HEK293 (cell line): ENCODE data around the gene ITPKA.
A peak's percentile ranks its signal among the peaks of the same experiment; 100 is the strongest.

Experiments used
- GLIS2 ChIP-seq: fragments of 450-650 bp; formaldehyde crosslinking; IDR thresholded peaks from 2 replicates; pipeline ENCODE4 v1.5.1; 2016; ENCODE audit warnings: missing biosample characterization, missing genetic modification characterization
- IKZF3 ChIP-seq: fragments of 450-650 bp; IDR thresholded peaks from 2 replicates; pipeline ENCODE4 v1.5.0; 2018; ENCODE audit warnings: missing biosample characterization, mild to moderate bottlenecking, missing genetic modification characterization, moderate library complexity
- KLF10 ChIP-seq: fragments of 450-650 bp; IDR thresholded peaks from 2 replicates; pipeline ENCODE4 v1.5.1; 2018; ENCODE audit warnings: missing biosample characterization, mild to moderate bottlenecking, missing genetic modification characterization
- KLF16 ChIP-seq: fragments of 450-650 bp; formaldehyde crosslinking; IDR thresholded peaks from 2 replicates; pipeline ENCODE4 v1.5.1; 2017; ENCODE audit warnings: missing biosample characterization, missing genetic modification characterization
- KLF8 ChIP-seq: fragments of 450-650 bp; formaldehyde crosslinking; IDR thresholded peaks from 2 replicates; pipeline ENCODE4 v1.5.1; 2016; ENCODE audit warnings: missing biosample characterization, missing genetic modification characterization
- PRDM1 ChIP-seq: fragments of 450-650 bp; formaldehyde crosslinking; IDR thresholded peaks from 2 replicates; pipeline ENCODE4; 2016; ENCODE audit warnings: missing biosample characterization, missing genetic modification characterization
- PRDM10 ChIP-seq: fragments of 450-650 bp; formaldehyde crosslinking; IDR thresholded peaks from 2 replicates; pipeline ENCODE4 v1.5.1; 2016; ENCODE audit warnings: missing biosample characterization, missing genetic modification characterization
- SP3 ChIP-seq: fragments of 450-650 bp; formaldehyde crosslinking; IDR thresholded peaks from 2 replicates; pipeline ENCODE4 v1.5.1; 2016; ENCODE audit warnings: missing biosample characterization, missing genetic modification characterization
- ZBTB7A ChIP-seq: fragments of 450-650 bp; formaldehyde crosslinking; IDR thresholded peaks from 2 replicates; pipeline ENCODE4 v1.5.1; 2016; ENCODE audit warnings: low read depth, missing biosample characterization, missing genetic modification characterization
- ZEB2 ChIP-seq: fragments of 450-650 bp; formaldehyde crosslinking; IDR thresholded peaks from 2 replicates; pipeline ENCODE4 v1.5.1; 2016; ENCODE audit warnings: missing biosample characterization, missing genetic modification characterization
- ZNF335 ChIP-seq: fragments of 450-650 bp; formaldehyde crosslinking; conservative IDR thresholded peaks from 2 replicates; pipeline ENCODE4 v1.5.1; 2016; ENCODE audit warnings: missing biosample characterization, missing genetic modification characterization
- ZNF341 ChIP-seq: fragments of 450-650 bp; formaldehyde crosslinking; IDR thresholded peaks from 2 replicates; pipeline ENCODE4; 2016; ENCODE audit warnings: low read depth, missing biosample characterization, missing genetic modification characterization
- ZNF366 ChIP-seq: fragments of 450-650 bp; formaldehyde crosslinking; conservative IDR thresholded peaks from 2 replicates; pipeline ENCODE4 v1.5.1; 2016; ENCODE audit warnings: missing biosample characterization, missing genetic modification characterization
- ZNF394 ChIP-seq: fragments of 450-650 bp; formaldehyde crosslinking; IDR thresholded peaks from 2 replicates; pipeline ENCODE4 v1.5.1; 2016; ENCODE audit warnings: missing biosample characterization, missing genetic modification characterization, mild to moderate bottlenecking, moderate library complexity, borderline replicate concordance
- ZNF501 ChIP-seq: fragments of 450-650 bp; formaldehyde crosslinking; IDR thresholded peaks from 2 replicates; pipeline ENCODE4 v1.5.1; 2016; ENCODE audit warnings: missing biosample characterization, missing genetic modification characterization
- ZNF610 ChIP-seq: fragments of 450-650 bp; formaldehyde crosslinking; IDR thresholded peaks from 2 replicates; pipeline ENCODE4 v1.5.1; 2016; ENCODE audit warnings: missing biosample characterization, missing genetic modification characterization, borderline replicate concordance
- ZNF623 ChIP-seq: fragments of 450-650 bp; formaldehyde crosslinking; IDR thresholded peaks from 2 replicates; pipeline ENCODE4 v1.5.1; 2016; ENCODE audit warnings: missing biosample characterization, missing genetic modification characterization
- ZNF692 ChIP-seq: fragments of 450-650 bp; formaldehyde crosslinking; IDR thresholded peaks from 2 replicates; pipeline ENCODE4 v1.5.1; 2016; ENCODE audit warnings: missing biosample characterization, missing genetic modification characterization
- ZNF843 ChIP-seq: fragments of 450-650 bp; formaldehyde crosslinking; IDR thresholded peaks from 2 replicates; pipeline ENCODE4 v1.5.1; 2016; ENCODE audit warnings: missing biosample characterization, missing genetic modification characterization
- ZSCAN23 ChIP-seq: fragments of 450-650 bp; formaldehyde crosslinking; IDR thresholded peaks from 2 replicates; pipeline ENCODE4 v1.5.1; 2016; ENCODE audit warnings: missing biosample characterization, missing genetic modification characterization
- TF ChIP-seq, protein P1 (sequence below): fragments of 450-650 bp; formaldehyde crosslinking; IDR thresholded peaks from 2 replicates; pipeline ENCODE4 v1.5.1; 2017; ENCODE audit warnings: missing biosample characterization, missing genetic modification characterization
- TF ChIP-seq, protein P2 (sequence below): fragments of 450-650 bp; formaldehyde crosslinking; IDR thresholded peaks from 2 replicates; pipeline ENCODE4 v1.5.1; 2016; ENCODE audit warnings: missing biosample characterization, missing genetic modification characterization, borderline replicate concordance
- TF ChIP-seq, protein P3 (sequence below): fragments of 450-650 bp; formaldehyde crosslinking; IDR thresholded peaks from 2 replicates; pipeline ENCODE4 v1.5.1; 2016; ENCODE audit warnings: missing biosample characterization, missing genetic modification characterization

Gene ITPKA

DNA sequence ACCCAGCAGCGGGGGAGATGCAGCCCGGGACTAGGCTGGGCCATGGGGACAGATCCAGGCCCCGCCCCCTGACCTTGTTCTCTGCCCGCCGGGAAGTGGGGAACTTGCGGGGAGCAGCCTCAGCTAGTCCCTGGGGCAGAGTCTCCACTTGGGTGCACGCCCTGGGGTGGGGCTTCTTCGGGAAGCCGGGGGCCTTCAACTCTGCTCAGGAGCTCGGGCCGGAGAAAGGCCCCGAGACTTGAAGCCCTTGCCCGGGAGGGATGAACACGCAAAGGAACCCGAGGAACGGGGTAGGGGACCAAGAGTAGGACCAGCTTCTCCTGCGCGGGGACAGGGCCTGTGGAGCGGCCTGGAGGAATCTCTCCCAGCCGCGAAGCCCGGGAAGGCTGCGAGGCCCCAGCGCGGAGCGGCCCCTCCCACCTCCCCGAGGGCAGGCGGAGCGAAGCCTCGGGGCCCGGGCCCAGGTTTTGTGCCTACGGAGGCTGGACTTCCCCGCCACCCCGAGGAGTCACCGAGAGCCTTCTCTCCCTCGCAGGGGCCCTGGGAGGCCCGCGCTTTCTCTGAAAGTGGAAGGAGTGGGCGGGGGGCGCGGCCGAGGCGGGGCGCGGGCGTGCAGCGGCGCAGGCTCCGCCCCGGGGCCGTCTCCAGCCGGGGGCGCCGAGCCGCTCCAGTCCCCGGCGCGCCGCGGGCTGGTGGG is at the start of gene ITPKA (continued):
- TF ChIP-seq, protein P1, sequence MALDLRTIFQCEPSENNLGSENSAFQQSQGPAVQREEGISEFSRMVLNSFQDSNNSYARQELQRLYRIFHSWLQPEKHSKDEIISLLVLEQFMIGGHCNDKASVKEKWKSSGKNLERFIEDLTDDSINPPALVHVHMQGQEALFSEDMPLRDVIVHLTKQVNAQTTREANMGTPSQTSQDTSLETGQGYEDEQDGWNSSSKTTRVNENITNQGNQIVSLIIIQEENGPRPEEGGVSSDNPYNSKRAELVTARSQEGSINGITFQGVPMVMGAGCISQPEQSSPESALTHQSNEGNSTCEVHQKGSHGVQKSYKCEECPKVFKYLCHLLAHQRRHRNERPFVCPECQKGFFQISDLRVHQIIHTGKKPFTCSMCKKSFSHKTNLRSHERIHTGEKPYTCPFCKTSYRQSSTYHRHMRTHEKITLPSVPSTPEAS = 0 out of 2 replicates have a peak, but pooled peaks have one; percentile 13
- TF ChIP-seq, protein P2, sequence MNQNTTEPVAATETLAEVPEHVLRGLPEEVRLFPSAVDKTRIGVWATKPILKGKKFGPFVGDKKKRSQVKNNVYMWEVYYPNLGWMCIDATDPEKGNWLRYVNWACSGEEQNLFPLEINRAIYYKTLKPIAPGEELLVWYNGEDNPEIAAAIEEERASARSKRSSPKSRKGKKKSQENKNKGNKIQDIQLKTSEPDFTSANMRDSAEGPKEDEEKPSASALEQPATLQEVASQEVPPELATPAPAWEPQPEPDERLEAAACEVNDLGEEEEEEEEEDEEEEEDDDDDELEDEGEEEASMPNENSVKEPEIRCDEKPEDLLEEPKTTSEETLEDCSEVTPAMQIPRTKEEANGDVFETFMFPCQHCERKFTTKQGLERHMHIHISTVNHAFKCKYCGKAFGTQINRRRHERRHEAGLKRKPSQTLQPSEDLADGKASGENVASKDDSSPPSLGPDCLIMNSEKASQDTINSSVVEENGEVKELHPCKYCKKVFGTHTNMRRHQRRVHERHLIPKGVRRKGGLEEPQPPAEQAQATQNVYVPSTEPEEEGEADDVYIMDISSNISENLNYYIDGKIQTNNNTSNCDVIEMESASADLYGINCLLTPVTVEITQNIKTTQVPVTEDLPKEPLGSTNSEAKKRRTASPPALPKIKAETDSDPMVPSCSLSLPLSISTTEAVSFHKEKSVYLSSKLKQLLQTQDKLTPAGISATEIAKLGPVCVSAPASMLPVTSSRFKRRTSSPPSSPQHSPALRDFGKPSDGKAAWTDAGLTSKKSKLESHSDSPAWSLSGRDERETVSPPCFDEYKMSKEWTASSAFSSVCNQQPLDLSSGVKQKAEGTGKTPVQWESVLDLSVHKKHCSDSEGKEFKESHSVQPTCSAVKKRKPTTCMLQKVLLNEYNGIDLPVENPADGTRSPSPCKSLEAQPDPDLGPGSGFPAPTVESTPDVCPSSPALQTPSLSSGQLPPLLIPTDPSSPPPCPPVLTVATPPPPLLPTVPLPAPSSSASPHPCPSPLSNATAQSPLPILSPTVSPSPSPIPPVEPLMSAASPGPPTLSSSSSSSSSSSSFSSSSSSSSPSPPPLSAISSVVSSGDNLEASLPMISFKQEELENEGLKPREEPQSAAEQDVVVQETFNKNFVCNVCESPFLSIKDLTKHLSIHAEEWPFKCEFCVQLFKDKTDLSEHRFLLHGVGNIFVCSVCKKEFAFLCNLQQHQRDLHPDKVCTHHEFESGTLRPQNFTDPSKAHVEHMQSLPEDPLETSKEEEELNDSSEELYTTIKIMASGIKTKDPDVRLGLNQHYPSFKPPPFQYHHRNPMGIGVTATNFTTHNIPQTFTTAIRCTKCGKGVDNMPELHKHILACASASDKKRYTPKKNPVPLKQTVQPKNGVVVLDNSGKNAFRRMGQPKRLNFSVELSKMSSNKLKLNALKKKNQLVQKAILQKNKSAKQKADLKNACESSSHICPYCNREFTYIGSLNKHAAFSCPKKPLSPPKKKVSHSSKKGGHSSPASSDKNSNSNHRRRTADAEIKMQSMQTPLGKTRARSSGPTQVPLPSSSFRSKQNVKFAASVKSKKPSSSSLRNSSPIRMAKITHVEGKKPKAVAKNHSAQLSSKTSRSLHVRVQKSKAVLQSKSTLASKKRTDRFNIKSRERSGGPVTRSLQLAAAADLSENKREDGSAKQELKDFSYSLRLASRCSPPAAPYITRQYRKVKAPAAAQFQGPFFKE (tag by site-specific recombination) = no peak
- 0 out of 2 replicates have a peak, but pooled peaks have one; percentile 56 for TF ChIP-seq ZNF610 (tag by site-specific recombination)
- peak; percentile 49; the same call in 1 of the 2 replicates for TF ChIP-seq PRDM1
- TF ChIP-seq KLF16 (tag by site-specific recombination) = peak; percentile 67
- TF ChIP-seq ZNF692 = peak; percentile 49
- peak; percentile 91 for TF ChIP-seq KLF8 (tag by site-specific recombination)
- TF ChIP-seq ZNF843 (tag by site-specific recombination) = peak; percentile 27; the same call in 1 of the 2 replicates
- TF ChIP-seq SP3 (tag by site-specific recombination) = peak; percentile 85
- TF ChIP-seq ZNF394 (tag by site-specific recombination) = peak; percentile 100
- TF ChIP-seq, protein P3, sequence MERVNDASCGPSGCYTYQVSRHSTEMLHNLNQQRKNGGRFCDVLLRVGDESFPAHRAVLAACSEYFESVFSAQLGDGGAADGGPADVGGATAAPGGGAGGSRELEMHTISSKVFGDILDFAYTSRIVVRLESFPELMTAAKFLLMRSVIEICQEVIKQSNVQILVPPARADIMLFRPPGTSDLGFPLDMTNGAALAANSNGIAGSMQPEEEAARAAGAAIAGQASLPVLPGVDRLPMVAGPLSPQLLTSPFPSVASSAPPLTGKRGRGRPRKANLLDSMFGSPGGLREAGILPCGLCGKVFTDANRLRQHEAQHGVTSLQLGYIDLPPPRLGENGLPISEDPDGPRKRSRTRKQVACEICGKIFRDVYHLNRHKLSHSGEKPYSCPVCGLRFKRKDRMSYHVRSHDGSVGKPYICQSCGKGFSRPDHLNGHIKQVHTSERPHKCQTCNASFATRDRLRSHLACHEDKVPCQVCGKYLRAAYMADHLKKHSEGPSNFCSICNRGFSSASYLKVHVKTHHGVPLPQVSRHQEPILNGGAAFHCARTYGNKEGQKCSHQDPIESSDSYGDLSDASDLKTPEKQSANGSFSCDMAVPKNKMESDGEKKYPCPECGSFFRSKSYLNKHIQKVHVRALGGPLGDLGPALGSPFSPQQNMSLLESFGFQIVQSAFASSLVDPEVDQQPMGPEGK (tag by site-specific recombination) = peak; percentile 82
- TF ChIP-seq ZNF366 (tag by site-specific recombination) = peak; percentile 70
- TF ChIP-seq GLIS2 (tag by site-specific recombination) = peak; percentile 77
- TF ChIP-seq IKZF3 (tag by site-specific recombination) = peak; percentile 38; the same call in 1 of the 2 replicates
- TF ChIP-seq ZNF335 (tag by site-specific recombination) = peak; percentile 86
- TF ChIP-seq KLF10 (tag by site-specific recombination) = peak; percentile 98
- TF ChIP-seq ZNF341 (tag by site-specific recombination) = peak; percentile 94
- peak; percentile 60 for TF ChIP-seq PRDM10
- TF ChIP-seq ZBTB7A = no peak
- 0 out of 2 replicates have a peak, but pooled peaks have one; percentile 29 for TF ChIP-seq ZSCAN23 (tag by site-specific recombination)
- TF ChIP-seq ZEB2 (tag by site-specific recombination) = peak; percentile 75
- peak; percentile 61; the same call in 1 of the 2 replicates for TF ChIP-seq ZNF501 (tag by site-specific recombination)
- TF ChIP-seq ZNF623 (tag by site-specific recombination) = peak; percentile 20; the same call in 1 of the 2 replicates
